A172 (cell line): ENCODE data around the gene MRPL48. TPM values are rescaled to one million over a fixed set of nuclear protein-coding genes. Genes with fewer than 3 reads are reported as not detected.

Experiments used
- DNase-seq: peaks from one replicate; pipeline ENCODE4 v3.0.0-alpha.2; 2015; ENCODE audit warnings: low spot score
- total RNA-seq: library from RNA; depleted of rRNA; stranded (reverse); fragments of >200 nt; shearing (Covaris generic); gene quantifications from 2 replicates; pipeline ENCODE4 v1.2.3, GENCODE V29; 2014; rRNA removed

MRPL48 gene
- total RNA-seq, 1 experiment from 2014 or later = 68.2 TPM

GRCh38 chr11:73889536-73889935 lies 101.9 kb downstream of the MRPL48 start:
- no peak for DNase-seq

GRCh38 chr11:73893041-73893440 lies 105.4 kb downstream of the MRPL48 start:
- no peak for DNase-seq

GRCh38 chr11:73894725-73895335 lies 107.2 kb downstream of the MRPL48 start:
- no peak for DNase-seq

GRCh38 chr11:73902303-73902702 lies 114.6 kb downstream of the MRPL48 start:
- DNase-seq = no peak

- peak; percentile 74 for DNase-seq
These were observed 119.5 kb downstream of the MRPL48 start for GRCh38 chr11:73907191-73907590.

GRCh38 chr11:73912026-73912425 lies 124.4 kb downstream of the MRPL48 start:
- no peak for DNase-seq

GRCh38 chr11:73913472-73913871 lies 125.8 kb downstream of the MRPL48 start:
- no peak for DNase-seq

- no peak for DNase-seq
These were observed 126.6 kb downstream of the MRPL48 start for GRCh38 chr11:73914284-73914683.

Other genes with a start within 250 kb of the MRPL48 start
- 18.1 and 22.3 TPM in 2 replicates for gene FAM168A, start 189.8 kb upstream of the MRPL48 start, total RNA-seq
- gene PLEKHB1, start 141.3 kb upstream of the MRPL48 start, total RNA-seq = 6.2 and 10.2 TPM in 2 replicates
- 91.8 and 92.1 TPM in 2 replicates for gene RAB6A, start 26.8 kb upstream of the MRPL48 start, total RNA-seq
- 126 and 133 TPM in 2 replicates for gene COA4, start 89.0 kb downstream of the MRPL48 start, total RNA-seq
- 12.7 and 15.1 TPM in 2 replicates for gene PAAF1, start 89.1 kb downstream of the MRPL48 start, total RNA-seq
- not detected in 2 replicates for gene DNAJB13, start 163.2 kb downstream of the MRPL48 start, total RNA-seq
- 18.8 and 30.4 TPM in 2 replicates for gene UCP2, start 195.0 kb downstream of the MRPL48 start, total RNA-seq
- 0.05 and 0.46 TPM in 2 replicates for gene UCP3, start 221.2 kb downstream of the MRPL48 start, total RNA-seq